ENCODE measurements around the gene GJD3. TPM values are rescaled to one million over a fixed set of nuclear protein-coding genes. Genes with fewer than 3 reads are reported as not detected.

Gene GJD3
- total and polyA plus RNA-seq, 2 experiments from 2014 or later, result 1.4 TPM; not detected in 1

DNA sequence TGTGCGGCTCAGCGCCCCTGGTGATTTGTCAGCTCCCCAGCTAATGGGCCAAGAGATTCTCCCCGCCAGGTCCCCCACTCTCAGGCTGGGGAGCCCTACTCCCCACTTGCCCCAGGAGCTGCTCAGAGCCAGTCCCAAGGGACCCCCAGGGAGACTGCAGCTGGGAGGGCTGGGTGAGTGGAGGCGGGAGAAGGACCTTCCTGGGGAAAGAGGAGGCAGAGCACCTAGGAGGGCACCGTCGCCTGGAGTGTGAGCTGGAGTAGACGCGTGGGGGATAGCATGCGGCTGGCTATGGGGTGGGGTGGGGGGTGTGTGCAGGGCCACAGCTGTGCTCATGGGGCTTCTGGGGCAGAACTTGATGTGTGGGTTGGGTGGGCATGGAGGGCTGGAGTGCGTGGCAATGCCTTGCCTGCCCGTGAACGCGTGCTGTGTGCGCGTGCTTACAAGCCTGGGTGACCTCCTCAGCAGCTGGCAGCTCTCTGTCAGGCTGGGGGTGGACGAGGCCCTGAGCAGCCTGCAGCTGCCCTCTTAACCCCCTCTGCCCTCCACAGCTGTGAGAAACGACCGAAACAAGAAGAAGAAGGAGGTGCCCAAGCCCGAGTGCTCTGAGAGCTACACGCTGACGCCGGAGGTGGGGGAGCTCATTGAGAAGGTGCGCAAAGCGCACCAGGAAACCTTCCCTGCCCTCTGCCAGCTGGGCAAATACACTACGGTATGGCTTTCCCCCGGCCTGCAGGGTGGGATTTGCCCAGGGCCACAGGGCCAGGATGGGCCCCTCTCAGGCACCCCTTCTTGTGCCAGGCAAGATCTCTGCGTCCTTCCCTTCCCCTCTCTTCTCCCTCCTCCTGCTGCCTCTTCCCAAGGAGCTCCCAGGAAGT is 12.9 kb downstream of the GJD3 start:
- H4K20me1 ChIP-seq (replicated peaks; ENCODE audit: insufficient read depth), result peaks cover 6% of the 10 kb centered on the region; the same call in 1 of the 2 replicates
- Mint-ChIP-seq H3K27ac (no peak overlapping the region), H3K36me3 (ENCODE audit: low read depth) (peaks cover 41% of the 10 kb centered on the region), H3K9me3 (no peaks in the 10 kb centered on the region), H3K4me3 (no peak overlapping the region; the same call in 2 of the 3 replicates), H3K4me1 (peaks cover 85% of the 10 kb centered on the region), H3K27me3 (ENCODE audit: insufficient read depth, low read depth, poor library complexity) (peaks cover 41% of the 10 kb centered on the region)
- DNase-seq (ENCODE audit: low spot score) (no peak), ATAC-seq (no peak)
- H3K4me3 ChIP-seq, result peak overlapping the region; percentile 34; the same call in 1 of the 2 replicates
- TF ChIP-seq ZNF114 (CRISPR knock-in tag; IDR thresholded peaks at IDR 0.05) (no peak), NANOG (IDR thresholded peaks at IDR 0.05; ENCODE audit: borderline replicate concordance) (no peak), ZNF331 (CRISPR knock-in tag; IDR thresholded peaks at IDR 0.05; ENCODE audit: low read depth) (no peak), EZH2phosphoT487 (IDR thresholded peaks at IDR 0.05; ENCODE audit: unreplicated experiment) (no peak), EZH2 (IDR thresholded peaks at IDR 0.05; ENCODE audit: low read depth, unreplicated experiment) (no peak), CREB1 (CRISPR knock-in tag; IDR thresholded peaks at IDR 0.05; ENCODE audit: low read depth) (no peak), JUNB (IDR thresholded peaks at IDR 0.05; ENCODE audit: unreplicated experiment) (no peak)
- TF ChIP-seq, protein P1, sequence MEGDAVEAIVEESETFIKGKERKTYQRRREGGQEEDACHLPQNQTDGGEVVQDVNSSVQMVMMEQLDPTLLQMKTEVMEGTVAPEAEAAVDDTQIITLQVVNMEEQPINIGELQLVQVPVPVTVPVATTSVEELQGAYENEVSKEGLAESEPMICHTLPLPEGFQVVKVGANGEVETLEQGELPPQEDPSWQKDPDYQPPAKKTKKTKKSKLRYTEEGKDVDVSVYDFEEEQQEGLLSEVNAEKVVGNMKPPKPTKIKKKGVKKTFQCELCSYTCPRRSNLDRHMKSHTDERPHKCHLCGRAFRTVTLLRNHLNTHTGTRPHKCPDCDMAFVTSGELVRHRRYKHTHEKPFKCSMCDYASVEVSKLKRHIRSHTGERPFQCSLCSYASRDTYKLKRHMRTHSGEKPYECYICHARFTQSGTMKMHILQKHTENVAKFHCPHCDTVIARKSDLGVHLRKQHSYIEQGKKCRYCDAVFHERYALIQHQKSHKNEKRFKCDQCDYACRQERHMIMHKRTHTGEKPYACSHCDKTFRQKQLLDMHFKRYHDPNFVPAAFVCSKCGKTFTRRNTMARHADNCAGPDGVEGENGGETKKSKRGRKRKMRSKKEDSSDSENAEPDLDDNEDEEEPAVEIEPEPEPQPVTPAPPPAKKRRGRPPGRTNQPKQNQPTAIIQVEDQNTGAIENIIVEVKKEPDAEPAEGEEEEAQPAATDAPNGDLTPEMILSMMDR (conservative IDR thresholded peaks at IDR 0.05; ENCODE audit: low read depth in 2 of 2), result no peak
- TF ChIP-seq, protein P2, sequence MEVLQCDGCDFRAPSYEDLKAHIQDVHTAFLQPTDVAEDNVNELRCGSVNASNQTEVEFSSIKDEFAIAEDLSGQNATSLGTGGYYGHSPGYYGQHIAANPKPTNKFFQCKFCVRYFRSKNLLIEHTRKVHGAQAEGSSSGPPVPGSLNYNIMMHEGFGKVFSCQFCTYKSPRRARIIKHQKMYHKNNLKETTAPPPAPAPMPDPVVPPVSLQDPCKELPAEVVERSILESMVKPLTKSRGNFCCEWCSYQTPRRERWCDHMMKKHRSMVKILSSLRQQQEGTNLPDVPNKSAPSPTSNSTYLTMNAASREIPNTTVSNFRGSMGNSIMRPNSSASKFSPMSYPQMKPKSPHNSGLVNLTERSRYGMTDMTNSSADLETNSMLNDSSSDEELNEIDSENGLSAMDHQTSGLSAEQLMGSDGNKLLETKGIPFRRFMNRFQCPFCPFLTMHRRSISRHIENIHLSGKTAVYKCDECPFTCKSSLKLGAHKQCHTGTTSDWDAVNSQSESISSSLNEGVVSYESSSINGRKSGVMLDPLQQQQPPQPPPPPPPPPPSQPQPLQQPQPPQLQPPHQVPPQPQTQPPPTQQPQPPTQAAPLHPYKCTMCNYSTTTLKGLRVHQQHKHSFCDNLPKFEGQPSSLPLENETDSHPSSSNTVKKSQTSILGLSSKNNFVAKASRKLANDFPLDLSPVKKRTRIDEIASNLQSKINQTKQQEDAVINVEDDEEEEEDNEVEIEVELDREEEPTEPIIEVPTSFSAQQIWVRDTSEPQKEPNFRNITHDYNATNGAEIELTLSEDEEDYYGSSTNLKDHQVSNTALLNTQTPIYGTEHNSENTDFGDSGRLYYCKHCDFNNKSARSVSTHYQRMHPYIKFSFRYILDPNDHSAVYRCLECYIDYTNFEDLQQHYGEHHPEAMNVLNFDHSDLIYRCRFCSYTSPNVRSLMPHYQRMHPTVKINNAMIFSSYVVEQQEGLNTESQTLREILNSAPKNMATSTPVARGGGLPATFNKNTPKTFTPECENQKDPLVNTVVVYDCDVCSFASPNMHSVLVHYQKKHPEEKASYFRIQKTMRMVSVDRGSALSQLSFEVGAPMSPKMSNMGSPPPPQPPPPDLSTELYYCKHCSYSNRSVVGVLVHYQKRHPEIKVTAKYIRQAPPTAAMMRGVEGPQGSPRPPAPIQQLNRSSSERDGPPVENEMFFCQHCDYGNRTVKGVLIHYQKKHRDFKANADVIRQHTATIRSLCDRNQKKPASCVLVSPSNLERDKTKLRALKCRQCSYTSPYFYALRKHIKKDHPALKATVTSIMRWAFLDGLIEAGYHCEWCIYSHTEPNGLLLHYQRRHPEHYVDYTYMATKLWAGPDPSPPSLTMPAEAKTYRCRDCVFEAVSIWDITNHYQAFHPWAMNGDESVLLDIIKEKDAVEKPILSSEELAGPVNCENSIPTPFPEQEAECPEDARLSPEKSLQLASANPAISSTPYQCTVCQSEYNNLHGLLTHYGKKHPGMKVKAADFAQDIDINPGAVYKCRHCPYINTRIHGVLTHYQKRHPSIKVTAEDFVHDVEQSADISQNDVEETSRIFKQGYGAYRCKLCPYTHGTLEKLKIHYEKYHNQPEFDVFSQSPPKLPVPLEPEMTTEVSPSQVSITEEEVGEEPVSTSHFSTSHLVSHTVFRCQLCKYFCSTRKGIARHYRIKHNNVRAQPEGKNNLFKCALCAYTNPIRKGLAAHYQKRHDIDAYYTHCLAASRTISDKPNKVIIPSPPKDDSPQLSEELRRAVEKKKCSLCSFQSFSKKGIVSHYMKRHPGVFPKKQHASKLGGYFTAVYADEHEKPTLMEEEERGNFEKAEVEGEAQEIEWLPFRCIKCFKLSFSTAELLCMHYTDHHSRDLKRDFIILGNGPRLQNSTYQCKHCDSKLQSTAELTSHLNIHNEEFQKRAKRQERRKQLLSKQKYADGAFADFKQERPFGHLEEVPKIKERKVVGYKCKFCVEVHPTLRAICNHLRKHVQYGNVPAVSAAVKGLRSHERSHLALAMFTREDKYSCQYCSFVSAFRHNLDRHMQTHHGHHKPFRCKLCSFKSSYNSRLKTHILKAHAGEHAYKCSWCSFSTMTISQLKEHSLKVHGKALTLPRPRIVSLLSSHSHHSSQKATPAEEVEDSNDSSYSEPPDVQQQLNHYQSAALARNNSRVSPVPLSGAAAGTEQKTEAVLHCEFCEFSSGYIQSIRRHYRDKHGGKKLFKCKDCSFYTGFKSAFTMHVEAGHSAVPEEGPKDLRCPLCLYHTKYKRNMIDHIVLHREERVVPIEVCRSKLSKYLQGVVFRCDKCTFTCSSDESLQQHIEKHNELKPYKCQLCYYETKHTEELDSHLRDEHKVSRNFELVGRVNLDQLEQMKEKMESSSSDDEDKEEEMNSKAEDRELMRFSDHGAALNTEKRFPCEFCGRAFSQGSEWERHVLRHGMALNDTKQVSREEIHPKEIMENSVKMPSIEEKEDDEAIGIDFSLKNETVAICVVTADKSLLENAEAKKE (CRISPR knock-in tag; IDR thresholded peaks at IDR 0.05), result no peak
- TF ChIP-seq, protein P3, sequence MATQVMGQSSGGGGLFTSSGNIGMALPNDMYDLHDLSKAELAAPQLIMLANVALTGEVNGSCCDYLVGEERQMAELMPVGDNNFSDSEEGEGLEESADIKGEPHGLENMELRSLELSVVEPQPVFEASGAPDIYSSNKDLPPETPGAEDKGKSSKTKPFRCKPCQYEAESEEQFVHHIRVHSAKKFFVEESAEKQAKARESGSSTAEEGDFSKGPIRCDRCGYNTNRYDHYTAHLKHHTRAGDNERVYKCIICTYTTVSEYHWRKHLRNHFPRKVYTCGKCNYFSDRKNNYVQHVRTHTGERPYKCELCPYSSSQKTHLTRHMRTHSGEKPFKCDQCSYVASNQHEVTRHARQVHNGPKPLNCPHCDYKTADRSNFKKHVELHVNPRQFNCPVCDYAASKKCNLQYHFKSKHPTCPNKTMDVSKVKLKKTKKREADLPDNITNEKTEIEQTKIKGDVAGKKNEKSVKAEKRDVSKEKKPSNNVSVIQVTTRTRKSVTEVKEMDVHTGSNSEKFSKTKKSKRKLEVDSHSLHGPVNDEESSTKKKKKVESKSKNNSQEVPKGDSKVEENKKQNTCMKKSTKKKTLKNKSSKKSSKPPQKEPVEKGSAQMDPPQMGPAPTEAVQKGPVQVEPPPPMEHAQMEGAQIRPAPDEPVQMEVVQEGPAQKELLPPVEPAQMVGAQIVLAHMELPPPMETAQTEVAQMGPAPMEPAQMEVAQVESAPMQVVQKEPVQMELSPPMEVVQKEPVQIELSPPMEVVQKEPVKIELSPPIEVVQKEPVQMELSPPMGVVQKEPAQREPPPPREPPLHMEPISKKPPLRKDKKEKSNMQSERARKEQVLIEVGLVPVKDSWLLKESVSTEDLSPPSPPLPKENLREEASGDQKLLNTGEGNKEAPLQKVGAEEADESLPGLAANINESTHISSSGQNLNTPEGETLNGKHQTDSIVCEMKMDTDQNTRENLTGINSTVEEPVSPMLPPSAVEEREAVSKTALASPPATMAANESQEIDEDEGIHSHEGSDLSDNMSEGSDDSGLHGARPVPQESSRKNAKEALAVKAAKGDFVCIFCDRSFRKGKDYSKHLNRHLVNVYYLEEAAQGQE (IDR thresholded peaks at IDR 0.05; ENCODE audit: unreplicated experiment), result no peak
- no peak overlapping the region for H2AFZ ChIP-seq
- H3K27me3 ChIP-seq (ENCODE audit: insufficient read depth), result peaks cover 26% of the 10 kb centered on the region
- H3K4me2 ChIP-seq, result peak overlapping the region; percentile 71
- H3K9me2 ChIP-seq (ENCODE audit: insufficient read depth), result no peaks in the 10 kb centered on the region
- H3F3A ChIP-seq (replicated peaks; ENCODE audit: low read depth), result peaks cover 6% of the 10 kb centered on the region; the same call in 1 of the 2 replicates
- H3K4me1 ChIP-seq (ENCODE audit: insufficient read depth), result peaks cover 67% of the 10 kb centered on the region
- no peaks in the 10 kb centered on the region for H3K79me2 ChIP-seq (replicated peaks; ENCODE audit: insufficient read depth)
- H3K36me3 ChIP-seq (ENCODE audit: insufficient read depth), result no peaks in the 10 kb centered on the region
- H3K27ac ChIP-seq (ENCODE audit: low read depth), result no peak overlapping the region

Measured in GM23338 (cell line).